ENCODE measurements around the gene RNF225.
A peak's percentile ranks its signal among the peaks of the same experiment; 100 is the strongest.
"Not testable (repeated sequence)": the region's sequence is repeated elsewhere in the genome, so short reads cannot be mapped to it uniquely, and the experiment has no call there.

The RNF225 gene

GRCh38 chr19:58362272-58362994, 33.0 kb upstream of the RNF225 start, which contains the start of gene ZNF497:
TSS of gene ZNF497 (minus strand) at chr19:58362751. CDS start at chr19:58357635, 5,116 bp downstream.
- DNase-seq: peak; percentile 97

GRCh38 chr19:58364146-58364545, 31.3 kb upstream of the RNF225 start:
- no peak for DNase-seq

- DNase-seq: no peak
Measured at GRCh38 chr19:58366585-58367430, 28.6 kb upstream of the RNF225 start.

GRCh38 chr19:58367698-58368454, 27.6 kb upstream of the RNF225 start:
- no peak for DNase-seq

- DNase-seq: no peak
Measured at GRCh38 chr19:58368561-58369360, 26.7 kb upstream of the RNF225 start.

- no peak for DNase-seq
Measured at GRCh38 chr19:58372311-58373133, 22.9 kb upstream of the RNF225 start.

- no peak for DNase-seq
Measured at GRCh38 chr19:58374200-58374599, 21.3 kb upstream of the RNF225 start.

GRCh38 chr19:58376724-58377123, 18.7 kb upstream of the RNF225 start:
- not testable (repeated sequence) for DNase-seq

- DNase-seq: no peak
Measured at GRCh38 chr19:58379246-58379645, 16.2 kb upstream of the RNF225 start.

- no peak for DNase-seq
Measured at GRCh38 chr19:58380037-58380661, 15.3 kb upstream of the RNF225 start.

GRCh38 chr19:58380662-58381459, 14.6 kb upstream of the RNF225 start, which contains the start of gene ZNF837:
TSS of gene ZNF837 (minus strand) at chr19:58381030. CDS start at chr19:58369332, 11,698 bp downstream.
- peak; percentile 100 for DNase-seq

- DNase-seq: no peak
Measured at GRCh38 chr19:58381460-58382212, 13.8 kb upstream of the RNF225 start.

- DNase-seq: no peak
Measured at GRCh38 chr19:58382997-58383603, 12.4 kb upstream of the RNF225 start.

GRCh38 chr19:58385313-58385890, 10.1 kb upstream of the RNF225 start:
- DNase-seq: no peak

- no peak for DNase-seq
Measured at GRCh38 chr19:58385891-58386575, 9.4 kb upstream of the RNF225 start.

GRCh38 chr19:58386576-58387337, 8.7 kb upstream of the RNF225 start, which contains the start of gene RPS5:
TSS of gene RPS5 (plus strand) at chr19:58387269. CDS start at chr19:58388138, 869 bp downstream.
- DNase-seq: peak; percentile 99

All from CD4-positive, alpha-beta T cell treated with Interleukin-4 for 4 hours (primary cell).